HL-60/S4 (cell line): Measurements from ENCODE around the gene DENND2C.
"Not testable (repeated sequence)": the region's sequence is repeated elsewhere in the genome, so short reads cannot be mapped to it uniquely, and the experiment has no call there.

Source experiments
- in situ Hi-C: fragments of 300-500 bp; cut with MboI; formaldehyde crosslinking; loops from 2 replicates; pipeline ENCODE4 v1.14.3; 2022; ENCODE audit warnings: low sequenced_read_pairs

DENND2C gene

DNA sequence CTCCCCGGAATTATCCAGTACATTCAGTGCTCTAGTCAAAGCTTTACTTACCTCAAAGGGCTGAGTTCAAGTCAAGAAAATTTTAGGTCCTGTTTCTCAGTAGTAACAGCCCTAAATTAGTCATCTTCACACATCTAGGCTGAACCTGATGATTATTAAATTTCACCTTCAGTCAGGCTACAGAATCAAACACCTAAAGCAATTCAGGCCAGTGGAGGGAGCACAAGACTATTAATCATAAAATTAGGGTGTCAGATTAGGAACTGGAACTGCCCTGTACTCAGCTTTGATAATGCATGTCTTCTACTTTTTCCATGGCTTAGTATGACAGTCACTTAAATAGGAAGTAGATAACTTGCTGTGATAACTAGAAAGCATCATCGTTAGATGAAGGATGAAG lies 60.0 kb downstream of the DENND2C start:
- in situ Hi-C loops, result no loop called here

DNA sequence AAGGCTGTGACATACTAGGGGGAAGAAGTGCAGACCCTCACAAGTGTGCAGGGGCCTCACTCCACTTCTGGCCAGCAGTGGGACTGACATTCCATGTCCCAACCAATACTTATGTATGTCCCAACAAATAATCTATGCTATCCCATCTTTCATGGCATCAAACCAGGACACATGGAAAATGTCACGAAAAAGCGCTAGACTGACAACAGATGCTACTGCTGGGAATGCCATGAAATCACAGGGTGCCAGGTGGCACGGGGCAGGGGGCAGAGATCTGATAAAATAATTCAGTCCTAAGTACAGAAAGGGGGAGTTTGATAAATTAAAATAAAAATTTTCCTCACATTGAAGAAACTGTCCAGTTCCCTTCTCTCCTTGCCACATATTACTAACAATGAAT lies 60.8 kb downstream of the DENND2C start:
- in situ Hi-C loops, result no loop called here

DNA sequence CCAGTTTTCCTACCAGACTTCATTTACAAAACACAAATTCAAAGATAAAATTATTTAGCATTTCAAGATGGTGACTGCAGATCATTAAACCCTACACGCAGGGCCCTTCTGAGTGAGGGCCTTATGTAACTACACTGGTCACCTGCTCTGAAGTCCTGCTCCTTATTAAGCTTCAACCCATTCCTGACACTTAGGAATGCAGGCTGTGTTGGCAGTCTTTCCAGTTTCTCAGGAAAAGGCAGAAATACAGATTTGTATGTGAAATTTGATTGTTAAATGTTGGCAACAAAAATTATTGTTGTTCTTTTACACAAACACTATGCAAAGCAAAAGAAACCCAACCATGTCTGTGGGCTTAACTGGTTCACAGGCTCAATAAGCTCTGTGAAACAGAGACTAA lies 62.6 kb downstream of the DENND2C start:
- in situ Hi-C loops, result no loop called here

DNA sequence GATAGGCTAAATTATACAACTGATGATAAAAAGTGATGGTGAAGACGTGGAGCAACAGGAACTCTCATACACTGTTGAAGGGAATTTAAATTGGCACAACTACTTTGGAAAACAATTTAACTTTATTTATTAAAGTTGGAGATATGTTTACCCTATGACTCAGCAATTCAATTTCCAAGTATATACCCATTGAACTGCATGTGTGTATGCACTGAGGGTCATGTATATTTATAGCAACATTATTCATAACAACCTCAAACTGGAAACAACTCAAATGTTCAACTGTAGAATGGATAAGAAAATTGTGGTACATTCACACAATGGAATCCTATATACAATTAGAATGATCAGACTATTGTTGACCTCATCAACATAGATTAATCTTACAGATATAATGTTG lies 71.9 kb downstream of the DENND2C start:
- in situ Hi-C loops, result no loop called here

DNA sequence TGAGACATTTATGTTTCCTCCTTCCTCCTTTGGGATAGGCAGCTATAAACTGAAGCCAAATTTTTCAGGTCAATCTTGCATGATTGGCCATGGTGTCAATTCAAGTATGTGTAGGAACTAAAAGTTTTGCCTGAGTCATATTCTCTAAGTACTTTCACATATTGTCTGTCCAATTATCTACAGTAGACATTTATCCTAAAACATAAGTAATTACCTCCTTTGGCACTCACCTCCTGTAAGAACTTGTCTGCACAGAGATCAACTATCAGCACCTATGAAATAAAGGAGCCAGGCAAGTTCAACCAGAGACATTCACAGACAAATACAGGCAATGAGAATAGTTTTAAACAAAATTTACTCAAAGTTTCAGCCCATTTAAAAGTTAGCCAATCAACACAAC lies 74.2 kb downstream of the DENND2C start:
- in situ Hi-C loops, result no loop called here

DNA sequence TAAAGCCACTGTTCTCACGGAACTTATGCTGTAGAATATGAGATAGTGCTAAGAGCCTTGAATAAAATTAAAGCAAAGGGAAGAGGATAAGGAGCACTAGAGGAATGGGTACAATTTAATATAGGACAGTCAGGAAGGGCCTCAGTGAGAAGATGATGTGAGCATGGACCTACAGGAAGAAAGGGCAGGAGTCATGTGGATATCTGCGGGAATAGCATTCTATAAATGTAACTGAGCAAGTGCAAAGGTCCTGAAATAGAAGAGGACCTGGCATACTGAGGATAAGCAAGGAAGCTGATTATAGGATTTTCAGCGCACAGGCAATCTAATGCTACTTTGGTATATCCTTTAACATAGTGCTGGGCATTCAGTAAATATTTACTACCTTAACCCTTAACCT lies 75.8 kb downstream of the DENND2C start:
- in situ Hi-C loops, result no loop called here

DNA sequence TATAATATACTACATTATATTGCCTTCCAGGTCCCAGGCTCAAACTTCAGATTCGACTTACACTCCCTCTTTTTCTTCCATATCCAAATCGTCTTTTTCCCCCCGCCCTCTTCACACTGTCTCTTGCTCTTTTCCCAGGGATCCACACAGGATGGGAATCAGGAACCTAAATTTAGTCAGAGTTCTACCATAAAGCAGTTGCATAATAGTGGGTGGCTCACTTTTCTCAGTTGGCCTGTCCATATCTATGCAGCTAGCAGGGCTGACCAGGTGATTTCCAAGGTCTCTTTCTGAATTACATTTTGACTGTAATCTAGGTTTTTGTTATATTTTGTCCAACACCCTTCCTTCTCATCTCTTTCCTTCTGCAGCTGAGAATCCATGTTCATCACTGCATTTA lies 80.7 kb downstream of the DENND2C start:
- in situ Hi-C loops, result no loop called here

DNA sequence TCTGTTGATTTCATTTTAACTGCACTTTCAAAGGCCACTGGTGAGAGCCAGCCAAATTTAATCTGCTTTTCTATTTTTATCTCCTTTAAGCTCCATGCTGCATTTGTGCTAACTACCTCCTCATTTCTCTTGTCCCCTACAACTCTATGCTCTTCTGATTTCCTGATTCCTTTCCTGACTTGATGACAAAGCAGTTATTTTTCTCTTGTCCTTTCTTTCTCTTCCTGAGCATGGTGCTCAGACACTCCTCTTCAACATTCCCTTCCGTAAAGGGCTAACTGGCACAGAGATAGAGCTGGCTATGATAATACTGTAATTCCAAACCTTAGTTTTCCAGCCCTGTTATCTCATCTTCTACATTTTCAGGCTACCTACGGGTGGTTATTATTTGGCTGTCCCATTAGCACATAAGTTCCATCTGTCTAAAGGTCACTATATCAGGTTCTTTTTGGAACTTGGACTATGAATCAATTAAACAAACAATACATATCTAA lies 81.6 kb downstream of the DENND2C start:
- in situ Hi-C loops, result no loop called here

DNA sequence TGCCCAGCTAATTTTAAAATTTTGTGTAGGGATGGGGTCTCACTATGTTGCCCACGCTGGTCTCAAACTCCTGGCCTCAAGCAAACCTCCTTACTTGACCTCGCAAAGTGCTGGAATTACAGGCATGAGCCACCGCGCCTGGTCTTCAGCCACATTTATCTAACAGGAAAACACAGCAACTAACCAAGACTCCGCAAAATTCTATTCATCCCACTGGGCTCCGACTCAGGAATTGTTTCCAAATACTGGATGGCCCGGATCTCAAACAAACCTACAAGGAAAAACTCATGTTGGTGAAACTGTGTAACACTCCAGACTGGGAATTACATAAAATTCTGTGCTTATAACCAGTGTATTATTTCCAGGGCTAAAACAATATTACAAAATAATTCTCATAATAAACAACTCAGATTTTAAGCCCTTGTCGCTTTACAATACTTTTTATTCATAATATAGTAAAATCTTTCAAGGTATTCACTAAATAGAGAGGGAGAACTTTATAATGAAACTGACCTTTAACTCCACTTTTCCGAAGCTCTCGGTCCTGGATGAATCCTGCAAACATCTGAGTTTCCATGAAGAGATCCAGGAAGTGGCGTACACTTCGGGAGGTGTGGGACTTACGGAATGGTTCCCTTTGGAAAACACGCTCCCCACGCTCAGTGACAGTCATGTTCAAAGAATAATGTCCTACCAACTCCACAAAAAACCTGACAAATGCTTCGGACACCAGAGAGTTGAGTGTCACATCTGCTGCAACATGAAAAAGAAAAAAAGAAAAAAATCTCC lies 82.5 kb downstream of the DENND2C start:
- in situ Hi-C loops, result no loop called here

DNA sequence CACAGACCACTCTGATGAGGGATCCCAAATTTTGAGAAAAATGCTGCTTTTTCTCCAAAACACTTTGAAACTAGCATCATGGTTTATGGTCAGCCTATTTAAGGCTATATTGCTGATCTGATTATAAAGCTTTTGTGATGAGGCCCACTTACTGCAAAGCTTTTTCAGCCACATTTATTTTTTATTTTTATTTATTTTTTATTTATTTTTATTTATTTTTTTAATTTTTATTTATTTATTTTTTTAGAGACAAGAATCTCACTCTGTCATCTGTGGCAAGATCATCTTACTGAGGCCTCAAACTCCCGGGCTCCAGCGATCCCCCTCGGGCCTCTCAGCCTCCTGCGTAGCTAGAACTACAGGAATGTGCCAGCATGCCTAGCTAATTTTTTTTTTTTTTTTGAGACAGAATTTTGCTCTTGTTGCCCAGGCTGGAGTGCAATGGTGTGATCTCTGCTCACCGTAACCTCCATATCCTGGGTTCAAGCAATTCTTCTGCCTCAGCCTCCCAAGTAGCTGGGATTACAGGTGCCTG lies 83.3 kb downstream of the DENND2C start:
- in situ Hi-C loops, result no loop called here

DNA sequence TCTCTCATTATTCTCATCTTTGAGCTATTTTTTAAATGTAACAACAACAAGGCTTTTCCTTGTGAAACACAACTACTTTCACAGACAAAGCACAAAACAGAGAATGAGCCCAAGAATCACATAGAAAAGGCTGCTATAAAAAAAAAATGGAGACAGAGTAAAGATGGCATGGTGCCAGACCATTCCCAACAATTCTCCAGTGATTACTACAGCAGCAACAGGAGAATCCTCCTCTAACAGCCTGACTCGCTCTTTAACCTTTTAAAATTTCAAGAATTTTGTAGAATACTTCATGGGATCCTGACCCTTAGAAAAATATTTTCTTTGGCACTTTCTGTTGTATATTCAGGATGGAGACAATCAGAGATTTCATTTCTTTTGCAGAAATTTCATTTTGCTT lies 84.6 kb downstream of the DENND2C start:
- in situ Hi-C loops, result no loop called here

DNA sequence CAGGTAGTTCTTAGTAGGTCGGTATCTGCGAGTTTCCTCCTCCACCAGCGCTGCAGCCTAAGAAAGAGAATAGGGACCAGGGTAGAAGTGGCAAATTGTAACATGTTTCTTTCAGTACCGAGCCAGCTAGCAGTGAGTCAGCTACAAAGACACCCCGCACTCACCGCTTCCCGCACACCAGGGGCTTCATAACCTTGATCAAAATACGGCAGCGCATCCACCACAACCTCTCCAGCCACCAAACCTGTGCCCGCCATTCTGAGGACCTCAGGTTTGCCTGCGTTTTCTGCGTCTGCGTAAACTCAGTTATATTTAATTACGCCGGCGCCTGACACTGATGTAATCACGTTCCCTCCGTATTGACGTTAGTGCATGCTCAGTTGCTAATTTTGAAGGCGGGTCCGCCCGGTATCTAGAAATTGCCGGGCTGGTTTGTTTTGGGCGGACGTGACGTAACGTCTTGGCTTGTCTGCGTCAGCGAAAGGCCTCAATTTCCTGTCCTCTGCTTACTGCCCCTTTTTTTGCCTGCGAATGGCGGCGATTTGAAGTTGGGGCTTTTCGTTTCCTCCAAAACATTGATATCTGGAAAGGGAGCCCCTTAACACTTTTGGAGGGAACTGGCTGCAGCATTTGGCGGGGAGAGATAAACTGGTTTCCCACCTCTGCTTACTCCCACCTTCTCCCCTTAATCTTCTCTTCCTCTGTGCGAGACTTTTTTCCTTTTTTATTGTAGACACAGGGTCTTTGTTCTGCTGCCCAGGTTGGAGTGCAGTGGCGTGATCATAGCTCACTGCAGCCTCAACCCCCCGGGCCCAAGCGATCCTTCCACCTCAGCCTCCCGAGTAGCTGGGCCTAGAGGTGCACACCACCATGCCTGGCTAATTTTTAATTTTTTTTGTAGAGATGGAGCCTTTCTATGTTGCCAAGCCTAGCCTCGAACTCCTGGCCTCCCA lies 88.2 kb downstream of the DENND2C start, which contains the start of gene BCAS2:
Gene BCAS2, minus strand, starts transcription at position 281 of the 953 bp plus-strand sequence. Its CDS starts 24 bp downstream, at position 257.
- in situ Hi-C loops, result no loop called here

DNA sequence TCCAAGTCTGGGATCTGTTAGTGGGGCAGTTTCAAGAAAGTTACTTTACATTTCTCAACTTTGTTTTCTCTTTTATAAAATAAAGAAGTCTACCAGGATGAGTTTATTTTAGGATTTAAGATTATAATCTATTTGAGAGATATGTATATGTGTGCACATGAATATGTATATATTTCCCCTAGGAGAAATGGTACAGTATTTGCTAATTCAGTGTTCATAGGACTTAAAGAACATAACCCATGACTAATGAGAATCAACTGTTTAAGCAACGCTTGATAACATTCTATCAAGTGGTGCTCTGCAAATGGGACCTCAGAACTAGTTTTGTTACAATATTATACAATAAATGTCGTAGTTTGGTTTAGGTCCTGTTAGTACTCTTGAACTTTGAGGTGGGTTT lies 95.5 kb downstream of the DENND2C start:
- in situ Hi-C loops, result no loop called here

DNA sequence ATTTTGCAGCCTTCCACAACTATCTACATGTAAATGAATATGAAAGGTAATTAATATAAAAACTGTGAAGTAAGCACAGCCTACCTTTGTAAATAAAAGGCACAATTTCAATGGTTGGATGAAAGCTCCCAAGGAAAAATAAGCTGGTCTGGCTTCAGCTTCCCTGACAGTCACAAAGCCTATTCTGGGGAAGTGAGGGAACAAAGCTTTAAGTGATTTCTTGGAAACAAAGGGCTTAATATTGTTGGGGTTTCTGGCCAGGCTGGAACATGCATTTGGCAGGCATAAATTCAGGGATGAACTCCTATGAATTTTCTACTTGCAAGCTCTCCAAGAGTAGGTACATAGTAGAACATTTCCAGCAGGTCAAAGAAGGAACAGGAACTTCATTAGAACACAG lies 105.7 kb downstream of the DENND2C start:
- in situ Hi-C loops, result no loop called here

DNA sequence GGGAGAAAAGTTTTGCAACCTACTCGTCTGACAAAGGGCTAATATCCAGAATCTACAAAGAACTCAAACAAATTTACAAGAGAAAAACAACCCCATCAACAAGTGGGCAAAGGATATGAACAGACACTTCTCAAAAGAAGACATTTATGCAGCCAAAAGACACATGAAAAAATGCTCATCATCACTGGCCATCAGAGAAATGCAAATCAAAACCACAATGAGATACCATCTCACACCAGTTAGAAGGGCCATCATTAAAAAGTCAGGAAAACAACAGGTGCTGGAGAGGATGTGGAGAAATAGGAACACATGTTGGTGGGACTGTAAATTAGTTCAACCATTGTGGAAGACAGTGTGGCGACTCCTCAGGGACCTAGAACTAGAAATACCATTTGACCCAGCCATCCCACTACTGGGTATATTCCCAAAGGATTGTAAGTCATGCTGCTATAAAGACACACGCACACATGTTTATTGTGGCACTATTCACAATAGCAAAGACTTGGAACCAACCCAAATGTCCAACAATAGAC lies 106.8 kb downstream of the DENND2C start:
- in situ Hi-C loops, result not testable (repeated sequence)

DNA sequence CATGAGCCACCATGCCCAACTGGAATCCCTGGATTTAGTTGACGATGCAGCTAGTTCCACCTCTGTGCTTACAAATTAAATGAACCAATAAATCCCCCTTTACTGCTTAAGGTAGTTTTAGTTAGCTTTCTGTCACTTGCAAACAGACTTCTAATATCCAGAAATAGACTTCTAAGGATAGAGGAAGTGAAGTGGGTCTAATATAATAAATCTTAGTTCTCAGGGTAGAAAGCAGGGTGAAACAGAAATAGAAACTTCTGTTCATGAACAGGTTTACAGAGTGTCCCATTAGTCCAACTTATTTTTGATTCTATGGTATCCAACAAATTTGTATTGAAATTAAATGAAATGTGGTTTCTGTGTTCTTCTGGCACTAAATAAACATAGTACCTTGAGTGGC lies 108.5 kb downstream of the DENND2C start:
- in situ Hi-C loops, result no loop called here

DNA sequence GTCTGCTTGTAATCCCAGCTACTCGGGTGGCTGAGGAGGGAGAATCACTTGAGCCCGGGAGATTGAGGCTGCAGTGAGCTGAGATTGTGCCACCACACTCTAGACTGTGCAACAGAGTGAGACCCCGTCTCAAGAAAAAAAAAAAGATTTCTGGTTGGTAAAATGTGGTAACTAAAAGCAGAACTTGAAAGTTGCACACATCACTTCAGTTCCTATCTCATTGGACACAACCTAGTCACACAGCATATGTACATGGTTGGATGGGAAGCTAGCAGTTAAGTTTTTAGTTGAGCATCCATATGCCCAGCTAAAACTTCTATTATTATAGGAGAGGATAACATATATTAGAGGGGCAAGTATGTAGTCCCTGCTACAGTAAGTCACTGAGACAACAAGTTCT lies 110.5 kb downstream of the DENND2C start:
- in situ Hi-C loops, result no loop called here

DNA sequence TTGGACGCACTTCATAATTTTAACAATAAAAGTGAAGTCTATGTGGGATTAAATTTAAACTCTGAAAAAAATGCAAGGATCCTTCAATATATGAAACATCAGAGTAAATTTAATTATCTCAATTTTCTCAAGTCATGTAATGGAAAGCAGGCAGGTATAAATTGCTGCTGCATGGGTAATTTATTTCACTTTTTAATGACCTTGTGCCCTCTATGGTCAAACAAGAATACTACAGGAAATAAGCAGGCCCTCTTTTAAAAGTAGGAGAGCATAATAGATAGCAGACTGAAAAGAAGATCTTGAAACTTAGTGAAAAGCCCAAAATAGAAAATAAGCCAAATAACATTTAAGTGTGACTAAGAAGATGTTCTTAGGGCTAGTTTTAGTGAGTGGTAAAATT lies 111.3 kb downstream of the DENND2C start:
- in situ Hi-C loops, result no loop called here

DNA sequence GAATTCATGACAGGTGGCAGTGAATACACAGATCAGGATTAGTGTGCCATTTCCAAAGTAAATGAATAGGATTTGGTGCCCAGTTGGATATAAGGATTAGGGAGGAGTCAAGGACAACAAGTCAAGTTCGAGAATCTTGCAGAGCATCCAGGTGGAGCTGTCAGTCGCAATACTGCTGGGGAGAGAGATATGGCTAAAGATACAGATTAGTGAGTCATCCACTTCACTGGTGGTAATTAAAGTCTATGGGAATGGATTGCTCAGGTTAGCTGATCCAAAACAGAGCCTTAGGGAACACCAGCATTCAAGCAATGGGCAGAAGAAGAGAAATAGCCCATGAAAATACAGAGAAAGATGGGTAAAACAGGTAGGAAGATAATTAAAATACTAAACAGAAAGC lies 115.3 kb downstream of the DENND2C start:
- in situ Hi-C loops, result no loop called here

DNA sequence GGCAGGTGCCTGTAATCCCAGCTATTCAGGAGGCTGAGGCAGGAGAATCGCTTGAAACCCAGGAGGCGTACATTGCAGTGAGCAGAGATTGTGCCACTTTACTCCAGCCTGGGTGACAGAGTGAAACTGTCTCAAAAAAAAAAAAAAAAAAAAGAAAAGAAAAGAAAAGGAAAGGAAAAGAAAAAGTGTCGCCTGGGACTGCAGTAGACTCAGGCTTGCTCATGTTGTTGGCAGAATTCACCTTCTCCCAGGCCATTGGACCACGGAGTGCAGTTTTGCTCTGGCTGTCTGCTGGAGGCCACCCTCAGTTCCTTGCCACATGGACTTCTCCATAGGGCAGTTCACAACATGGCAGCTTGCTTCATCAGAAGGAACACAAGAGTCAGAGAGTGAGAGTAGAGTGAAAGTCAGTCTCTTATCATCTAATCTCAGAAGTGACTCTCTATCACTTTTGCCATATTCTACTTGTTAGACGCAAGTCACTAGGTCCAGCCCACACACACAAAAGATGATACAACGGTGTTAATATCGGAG lies 117.7 kb downstream of the DENND2C start:
- in situ Hi-C loops, result no loop called here

DNA sequence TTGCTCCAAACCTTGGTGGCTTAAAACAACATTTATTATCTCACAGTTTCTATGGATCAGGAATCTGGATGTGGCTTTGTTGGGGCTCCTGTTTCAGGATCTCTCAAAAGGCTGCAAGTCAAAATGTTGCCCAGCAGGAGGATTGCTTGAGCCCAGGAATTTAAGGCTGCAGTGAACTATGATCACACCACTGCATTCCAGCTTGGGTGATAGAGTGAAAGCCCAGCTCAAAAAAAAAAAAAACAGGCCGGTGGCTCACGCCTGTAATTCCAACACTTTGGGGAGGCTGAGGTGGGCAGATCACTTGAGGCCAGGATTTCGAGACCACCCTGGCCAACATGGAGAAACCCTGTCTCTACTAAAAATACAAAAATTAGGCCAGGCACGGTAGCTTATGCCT lies 118.4 kb downstream of the DENND2C start:
- in situ Hi-C loops, result no loop called here
